ENCODE results near the gene STOML3.

Gene STOML3

GRCh38 chr13:38970380-38971051 lies 20.1 kb downstream of the STOML3 start:
- DNase-seq (ENCODE audit: low read depth in 1 of 2, low spot score in 1 of 2): no peak
- Histone ChIP-seq H3K4me3 (replicated peaks; ENCODE audit: insufficient read depth, low read length) (no peak overlapping the region), H3K27ac (replicated peaks) (no peak overlapping the region), H3K27me3 (ENCODE audit: insufficient read depth, poor library complexity, severe bottlenecking) (peaks cover 2% of the 10 kb centered on the region)
- no peak for TF ChIP-seq CTCF (IDR thresholded peaks at IDR 0.05; ENCODE audit: insufficient read depth, low read length)
- TF ChIP-seq SPI1 (IDR thresholded peaks at IDR 0.05; ENCODE audit: borderline replicate concordance, low read depth): no peak
- TF ChIP-seq GABPA (IDR thresholded peaks at IDR 0.05; ENCODE audit: low read depth): no peak
- TF ChIP-seq REST (IDR thresholded peaks at IDR 0.05; ENCODE audit: insufficient replicate concordance, low read depth): no peak
- TF ChIP-seq POLR2AphosphoS5 (IDR thresholded peaks at IDR 0.05; ENCODE audit: low read depth): no peak

GRCh38 chr13:38969187-38969586 lies 21.4 kb downstream of the STOML3 start:
- Histone ChIP-seq H3K4me3 (replicated peaks; ENCODE audit: insufficient read depth, low read length) (no peak overlapping the region), H3K27me3 (ENCODE audit: insufficient read depth, poor library complexity, severe bottlenecking) (peaks cover 2% of the 10 kb centered on the region)

More at GRCh38 chr13:38969187-38969586, 21.4 kb downstream of the STOML3 start:
- H3K27ac ChIP-seq (replicated peaks): no peak overlapping the region
- TF ChIP-seq POLR2AphosphoS5 (IDR thresholded peaks at IDR 0.05; ENCODE audit: low read depth) (no peak), REST (IDR thresholded peaks at IDR 0.05; ENCODE audit: insufficient replicate concordance, low read depth) (no peak), CTCF (IDR thresholded peaks at IDR 0.05; ENCODE audit: insufficient read depth, low read length) (no peak), GABPA (IDR thresholded peaks at IDR 0.05; ENCODE audit: low read depth) (no peak), SPI1 (IDR thresholded peaks at IDR 0.05; ENCODE audit: borderline replicate concordance, low read depth) (no peak)
- no peak for DNase-seq (ENCODE audit: low read depth in 1 of 2, low spot score in 1 of 2)

Data from HL-60 (cell line).